ENCODE results near the gene ZC3H8.
"Not testable (repeated sequence)": the region's sequence is repeated elsewhere in the genome, so short reads cannot be mapped to it uniquely, and the experiment has no call there.

The ZC3H8 gene

GRCh38 chr2:112254466-112255240, at the start of gene ZC3H8:
Gene ZC3H8, minus strand, starts transcription at chr2:112255042. Its CDS starts 61 bp downstream, at chr2:112254981.
- DNase-seq: peak; percentile 19 to 95 (median 87)

GRCh38 chr2:112304298-112304941, 49.6 kb upstream of the ZC3H8 start:
- DNase-seq: no peak

- no peak for DNase-seq
Observed at GRCh38 chr2:112301973-112302372, 47.1 kb upstream of the ZC3H8 start.

GRCh38 chr2:112301171-112301584, 46.3 kb upstream of the ZC3H8 start:
- DNase-seq: no peak

GRCh38 chr2:112296407-112296806, 41.6 kb upstream of the ZC3H8 start:
- DNase-seq: no peak

- DNase-seq: no peak
Observed at GRCh38 chr2:112295407-112296078, 40.7 kb upstream of the ZC3H8 start.

- no peak for DNase-seq
Observed at GRCh38 chr2:112293636-112294401, 39.0 kb upstream of the ZC3H8 start.

GRCh38 chr2:112290648-112291047, 35.8 kb upstream of the ZC3H8 start:
- DNase-seq: no peak

- no peak for DNase-seq
Observed at GRCh38 chr2:112290088-112290487, 35.2 kb upstream of the ZC3H8 start.

- DNase-seq: not testable (repeated sequence)
Observed at GRCh38 chr2:112283535-112283934, 28.7 kb upstream of the ZC3H8 start.

- DNase-seq: not testable (repeated sequence)
Observed at GRCh38 chr2:112282066-112282465, 27.2 kb upstream of the ZC3H8 start.

- no peak for DNase-seq
Observed at GRCh38 chr2:112277596-112278220, 22.9 kb upstream of the ZC3H8 start.

GRCh38 chr2:112276954-112277353, 22.1 kb upstream of the ZC3H8 start:
- no peak for DNase-seq

- peak in 55 of 56 donors; percentile 44 to 90 (median 77) for DNase-seq
Observed at GRCh38 chr2:112275887-112276773, 21.3 kb upstream of the ZC3H8 start.

- peak; percentile 61 to 99 (median 98) for DNase-seq
Observed at GRCh38 chr2:112275311-112275886, 20.6 kb upstream of the ZC3H8 start, which contains the start of gene ZC3H6. Gene ZC3H6, plus strand, starts transcription at chr2:112275597. Its CDS starts 398 bp downstream, at chr2:112275995.

- DNase-seq: no peak
Observed at GRCh38 chr2:112273349-112273748, 18.5 kb upstream of the ZC3H8 start.

- no peak for DNase-seq
Observed at GRCh38 chr2:112272669-112273068, 17.8 kb upstream of the ZC3H8 start.

- DNase-seq: no peak
Observed at GRCh38 chr2:112268547-112268946, 13.7 kb upstream of the ZC3H8 start.

- DNase-seq: no peak
Observed at GRCh38 chr2:112262876-112263275, 8.0 kb upstream of the ZC3H8 start.

GRCh38 chr2:112260295-112260625, 5.4 kb upstream of the ZC3H8 start:
- DNase-seq: no peak

All from nucleus accumbens (tissue), 56 donors.